Activated naive CD8-positive, alpha-beta T cell treated with anti-CD3 and anti-CD28 coated beads, Interleukin-2, amount 50 U/mL, for 24 hours (primary cell): ENCODE measurements around the gene ATP8B3.
A peak's percentile ranks its signal among the peaks of the same experiment; 100 is the strongest.

ENCODE experiments used
- ATAC-seq: fragments of 150-1000 bp; cut with Tn5 transposase; one replicate; pipeline ENCODE4 v1.10.0; 2021
- DNase-seq: peaks from one replicate; pipeline ENCODE4 v3.0.0; 2021
- H3K27ac Mint-ChIP-seq: one replicate; pipeline ENCODE4 v1.8.0; 2021; ENCODE audit warnings: mild to moderate bottlenecking, mixed read lengths
- H3K27me3 Mint-ChIP-seq: one replicate; pipeline ENCODE4 v1.8.0; 2021; ENCODE audit warnings: mixed read lengths
- H3K36me3 Mint-ChIP-seq: one replicate; pipeline ENCODE4 v1.8.0; 2021; ENCODE audit warnings: low read depth, mixed read lengths
- H3K4me1 Mint-ChIP-seq: one replicate; pipeline ENCODE4 v1.8.0; 2021; ENCODE audit warnings: mixed read lengths
- H3K4me3 Mint-ChIP-seq: one replicate; pipeline ENCODE4 v1.8.0; 2021; ENCODE audit warnings: mild to moderate bottlenecking, moderate library complexity, mixed read lengths
- H3K9me3 Mint-ChIP-seq: one replicate; pipeline ENCODE4 v1.8.0; 2021; ENCODE audit warnings: mixed read lengths

Gene ATP8B3

DNA sequence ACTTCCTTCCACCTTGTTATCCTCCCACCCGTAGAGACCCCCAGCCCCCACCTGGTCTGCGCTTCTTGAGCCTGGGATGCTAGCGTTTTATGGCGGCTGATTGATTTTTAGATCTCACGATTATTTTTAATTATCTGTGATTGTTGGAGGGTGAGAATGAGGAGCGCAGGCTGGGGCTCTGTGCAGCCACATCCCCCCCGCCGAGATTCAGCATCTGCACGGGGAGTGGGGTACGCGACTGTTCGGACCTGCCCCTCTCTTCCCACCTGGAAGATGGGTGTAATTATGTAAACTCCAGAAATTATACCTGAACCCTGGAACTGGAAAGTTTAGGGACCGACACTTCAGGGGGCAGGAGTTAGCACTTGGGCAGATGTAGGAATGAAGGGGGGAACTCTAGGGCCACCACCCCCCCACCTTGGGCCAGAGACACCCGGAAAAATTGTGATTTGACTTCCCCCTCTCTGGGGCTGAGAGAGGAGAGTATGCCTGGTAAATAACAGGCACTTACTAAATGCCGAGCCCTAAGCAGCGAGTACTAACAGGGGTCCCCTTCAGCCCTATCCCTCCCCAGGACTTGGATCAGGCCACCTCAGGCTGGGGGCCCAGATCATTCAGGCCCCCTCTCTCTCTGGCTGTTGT is 60.6 kb downstream of the ATP8B3 start:
- H3K9me3 Mint-ChIP-seq, result no peaks in the 10 kb centered on the region
- DNase-seq, result no peak
- peaks cover 52% of the 10 kb centered on the region for H3K27me3 Mint-ChIP-seq
- H3K36me3 Mint-ChIP-seq, result peaks cover 2% of the 10 kb centered on the region
- H3K27ac Mint-ChIP-seq, result no peak overlapping the region
- ATAC-seq, result no peak
- H3K4me3 Mint-ChIP-seq, result no peak overlapping the region
- H3K4me1 Mint-ChIP-seq, result peaks cover 21% of the 10 kb centered on the region

- Mint-ChIP-seq H3K9me3 (no peaks in the 10 kb centered on the region), H3K4me3 (no peak overlapping the region), H3K27me3 (peaks cover 48% of the 10 kb centered on the region), H3K27ac (no peak overlapping the region), H3K36me3 (peaks cover under 1% of the 10 kb centered on the region), H3K4me1 (peaks cover 20% of the 10 kb centered on the region)
- DNase-seq, result no peak
- no peak for ATAC-seq
Observed at GRCh38 chr19:1750343-1751021, 61.6 kb downstream of the ATP8B3 start.

DNA sequence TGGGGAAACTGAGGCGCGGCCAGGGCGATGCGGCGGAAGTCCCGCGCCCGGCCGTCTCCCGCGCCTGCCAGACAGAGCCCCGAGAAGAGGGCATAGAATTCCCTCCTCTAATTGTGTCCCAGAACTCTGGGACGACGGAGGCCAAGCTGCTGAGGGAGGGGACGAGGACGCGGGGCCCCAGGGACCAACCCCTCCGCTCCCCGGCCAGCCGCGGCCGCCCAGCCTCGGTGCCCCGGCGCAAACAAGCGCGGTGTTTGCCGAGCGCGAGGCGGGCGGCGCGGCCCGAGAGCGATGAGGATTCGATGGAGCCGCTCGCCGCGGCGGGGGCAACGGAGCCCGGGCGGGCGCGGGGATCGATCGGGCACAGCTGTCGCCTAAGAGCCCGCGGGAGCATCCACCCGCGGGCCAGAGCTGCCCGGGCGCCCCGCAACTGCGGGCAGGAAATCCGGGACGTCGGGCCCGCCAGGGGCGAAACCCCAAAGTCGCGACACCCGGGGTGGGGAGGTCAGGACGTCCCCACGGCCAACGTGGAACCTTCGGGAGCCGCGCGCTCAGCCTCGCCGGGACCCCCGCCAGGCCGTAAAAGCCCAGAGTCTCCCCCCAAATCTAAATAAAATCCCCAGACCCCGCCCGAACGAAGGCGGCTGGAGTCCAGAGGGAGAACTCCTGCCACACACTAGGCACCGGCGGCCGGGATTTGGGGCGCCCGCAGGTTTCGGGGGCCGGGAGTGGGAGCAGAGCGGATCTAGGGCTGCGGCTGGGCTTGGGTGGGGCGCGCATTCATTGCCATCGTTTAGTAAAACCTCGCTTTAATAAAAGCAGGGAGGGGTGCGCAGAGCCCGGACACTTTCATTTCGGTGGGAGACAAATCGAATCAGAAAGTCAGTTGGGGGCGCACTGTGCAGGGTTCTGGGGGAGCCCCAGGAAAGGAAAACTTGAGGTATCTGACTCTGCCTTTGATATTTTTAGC is 62.4 kb downstream of the ATP8B3 start:
- no peak overlapping the region for H3K27ac Mint-ChIP-seq
- no peak overlapping the region for H3K4me3 Mint-ChIP-seq
- ATAC-seq, result no peak

DNA sequence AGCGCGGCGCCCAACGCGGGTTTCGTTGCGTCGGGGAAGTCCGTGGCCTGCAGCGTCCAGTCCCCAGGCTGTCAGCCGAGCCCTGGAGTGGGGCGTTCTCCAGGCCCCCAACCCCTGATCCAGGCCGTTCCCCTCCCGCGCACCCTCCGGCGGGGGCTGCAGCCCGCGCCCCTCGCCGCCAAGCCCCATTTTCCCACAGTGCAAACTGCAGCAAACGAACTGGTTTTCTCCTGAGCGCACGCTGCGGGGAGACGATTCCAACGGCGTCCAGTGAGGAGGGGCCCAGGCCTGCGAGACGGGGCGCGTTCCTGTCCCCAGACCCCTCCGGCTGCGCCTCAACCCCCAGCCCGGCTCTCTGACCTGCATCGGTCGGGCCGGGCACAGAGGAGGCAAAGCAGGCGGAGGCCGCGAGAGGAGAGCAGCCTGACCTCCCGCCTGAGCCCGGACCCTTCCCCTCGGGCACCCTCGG is 63.2 kb downstream of the ATP8B3 start:
- H3K27me3 Mint-ChIP-seq, result peaks cover 49% of the 10 kb centered on the region
- no peaks in the 10 kb centered on the region for H3K9me3 Mint-ChIP-seq
- H3K4me3 Mint-ChIP-seq, result no peak overlapping the region
- DNase-seq (no peak), ATAC-seq (no peak)
- H3K4me1 Mint-ChIP-seq, result peaks cover 19% of the 10 kb centered on the region
- no peaks in the 10 kb centered on the region for H3K36me3 Mint-ChIP-seq
- H3K27ac Mint-ChIP-seq, result no peak overlapping the region

More for the DNA sequence above, 62.4 kb downstream of the ATP8B3 start:
- H3K4me1 Mint-ChIP-seq, result peaks cover 19% of the 10 kb centered on the region
- DNase-seq, result no peak
- no peaks in the 10 kb centered on the region for H3K36me3 Mint-ChIP-seq
- H3K27me3 Mint-ChIP-seq, result peaks cover 50% of the 10 kb centered on the region
- no peaks in the 10 kb centered on the region for H3K9me3 Mint-ChIP-seq

GRCh38 chr19:1748115-1748872 is 63.8 kb downstream of the ATP8B3 start:
- Mint-ChIP-seq H3K27ac (no peak overlapping the region), H3K27me3 (peaks cover 49% of the 10 kb centered on the region), H3K36me3 (no peaks in the 10 kb centered on the region), H3K4me1 (peaks cover 19% of the 10 kb centered on the region), H3K4me3 (no peak overlapping the region), H3K9me3 (no peaks in the 10 kb centered on the region)
- DNase-seq (no peak), ATAC-seq (no peak)

DNA sequence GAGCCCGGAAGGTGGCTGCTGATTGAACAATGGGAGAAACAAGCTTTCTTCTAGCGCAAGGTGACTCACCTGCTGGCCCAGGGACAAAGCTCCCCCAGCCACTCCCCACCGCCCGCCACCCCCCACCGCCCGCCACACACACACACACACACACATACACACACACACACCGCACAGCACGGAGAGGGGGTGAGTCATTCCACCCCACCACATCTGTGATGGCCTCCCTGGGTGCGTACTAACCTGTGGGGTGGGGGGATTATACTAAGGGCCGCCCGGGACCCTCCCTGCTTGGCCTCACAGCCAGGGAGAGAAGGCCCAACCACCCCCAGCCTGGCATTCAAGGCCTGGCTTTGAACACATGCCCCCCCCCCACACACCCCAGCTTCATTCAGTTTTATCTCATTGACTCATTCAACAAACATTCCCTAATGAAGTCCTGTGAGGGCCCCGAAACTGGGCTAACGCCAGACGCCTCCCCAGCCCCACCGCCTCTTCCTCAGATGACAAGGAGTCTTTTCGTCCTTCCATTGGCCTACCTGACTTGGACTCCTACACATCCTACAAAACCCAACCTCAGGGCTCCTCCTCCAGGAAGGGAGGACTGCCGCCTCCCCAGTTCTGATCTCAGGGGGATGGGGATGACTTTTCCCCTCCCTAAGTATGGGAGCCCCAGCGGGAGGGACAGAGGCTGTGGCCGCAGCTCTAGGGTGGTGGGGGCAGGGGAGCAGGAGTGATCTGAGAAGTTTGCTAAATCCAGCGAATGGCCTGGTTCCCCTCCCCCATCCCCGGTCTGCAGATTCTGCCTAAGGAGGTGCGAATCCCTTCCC is 64.6 kb downstream of the ATP8B3 start:
- Mint-ChIP-seq H3K27me3 (peaks cover 46% of the 10 kb centered on the region), H3K4me1 (peaks cover 18% of the 10 kb centered on the region), H3K27ac (no peak overlapping the region), H3K36me3 (no peaks in the 10 kb centered on the region), H3K9me3 (no peaks in the 10 kb centered on the region), H3K4me3 (no peak overlapping the region)
- ATAC-seq, result peak; percentile 77
- peak; percentile 61 for DNase-seq

DNA sequence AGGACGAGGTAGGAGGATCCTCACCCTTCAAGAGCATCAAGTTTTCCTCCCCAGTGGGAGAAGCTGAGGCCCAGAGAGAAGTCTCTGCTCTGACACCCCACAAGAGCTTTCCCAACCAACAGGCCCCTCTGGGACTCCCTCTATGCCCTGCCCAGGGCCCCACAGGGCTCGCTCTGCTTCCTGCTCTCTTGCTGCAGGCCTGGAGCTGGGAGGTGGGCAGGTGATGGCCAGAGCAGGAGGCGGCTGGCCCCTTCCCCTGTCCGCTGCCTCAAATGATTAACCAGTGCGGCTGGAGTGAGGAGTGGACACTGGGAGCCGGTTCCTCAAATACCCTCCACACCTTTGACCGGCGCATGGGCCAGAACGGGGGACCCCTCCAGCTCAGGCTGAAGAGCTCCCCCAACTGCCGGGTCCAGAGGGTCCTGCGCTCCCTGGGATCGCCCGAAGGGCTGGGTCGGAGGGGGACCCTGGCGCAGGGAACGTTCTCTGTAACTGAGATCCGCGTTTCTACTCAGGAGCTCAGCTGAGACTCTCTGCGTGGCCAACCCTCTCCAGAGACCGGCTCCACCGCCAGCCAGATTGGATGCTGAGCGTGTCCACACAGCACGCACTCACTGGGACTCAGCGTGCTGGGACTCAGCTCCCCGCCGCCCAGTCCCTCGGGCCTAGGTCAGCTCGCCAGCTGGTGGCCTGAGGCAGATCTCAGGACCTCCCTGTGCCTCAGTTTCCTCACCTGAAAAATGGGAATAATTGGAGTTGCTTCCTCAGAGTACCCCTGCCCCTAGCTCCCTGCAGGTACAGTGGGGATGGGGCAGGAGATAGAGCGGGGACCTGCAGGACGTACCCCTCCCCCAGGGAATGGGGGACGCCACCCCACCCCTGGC is 65.4 kb downstream of the ATP8B3 start:
- Mint-ChIP-seq H3K36me3 (no peaks in the 10 kb centered on the region), H3K4me3 (no peak overlapping the region), H3K27ac (no peak overlapping the region), H3K4me1 (peaks cover 18% of the 10 kb centered on the region), H3K9me3 (no peaks in the 10 kb centered on the region), H3K27me3 (peaks cover 40% of the 10 kb centered on the region)
- DNase-seq, result no peak
- no peak for ATAC-seq

- no peak overlapping the region for H3K4me3 Mint-ChIP-seq
Observed at GRCh38 chr19:1745589-1746031, 66.5 kb downstream of the ATP8B3 start.

DNA sequence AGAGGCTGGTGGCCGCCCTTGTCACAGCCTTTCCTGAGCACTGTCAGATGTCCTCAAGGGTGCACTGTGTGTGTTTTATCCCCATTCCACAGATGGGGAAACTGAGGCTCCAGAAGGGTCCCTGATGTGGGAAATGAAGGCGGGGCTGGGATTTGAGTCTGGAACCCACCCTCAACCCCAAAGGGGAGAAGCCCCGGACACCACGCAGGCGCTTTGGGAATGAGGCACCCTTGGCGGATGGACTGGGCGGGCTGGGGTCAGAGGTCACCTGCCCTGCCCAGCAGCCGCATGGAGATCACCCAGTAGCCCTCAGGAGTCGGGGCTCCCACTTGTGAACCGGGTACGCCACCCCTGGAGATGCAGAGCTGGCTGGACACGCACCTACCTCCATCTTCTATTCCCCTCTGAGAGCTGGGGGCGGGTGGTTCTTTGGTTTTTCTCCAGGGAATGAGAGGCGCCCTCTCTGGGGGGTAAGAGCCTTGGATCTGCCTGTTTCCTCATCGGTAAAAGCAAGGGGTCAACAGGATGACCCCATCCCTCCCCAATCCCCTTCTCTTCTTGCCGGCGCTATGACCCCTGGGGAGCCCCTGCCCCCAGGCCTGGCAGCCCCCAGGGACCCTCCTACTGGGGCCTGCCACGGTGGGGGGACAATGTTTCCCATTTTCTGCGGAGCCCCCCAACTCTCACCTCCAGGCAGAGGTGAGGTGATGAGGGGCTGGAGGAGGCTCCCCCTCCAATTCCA is 67.1 kb downstream of the ATP8B3 start:
- H3K27ac Mint-ChIP-seq, result no peak overlapping the region
- H3K36me3 Mint-ChIP-seq, result no peaks in the 10 kb centered on the region
- ATAC-seq (no peak), DNase-seq (no peak)
- H3K4me3 Mint-ChIP-seq, result no peak overlapping the region
- H3K4me1 Mint-ChIP-seq, result peaks cover 14% of the 10 kb centered on the region
- H3K9me3 Mint-ChIP-seq, result no peaks in the 10 kb centered on the region
- H3K27me3 Mint-ChIP-seq, result peaks cover 26% of the 10 kb centered on the region

More at GRCh38 chr19:1745589-1746031, 66.5 kb downstream of the ATP8B3 start:
- Mint-ChIP-seq H3K27ac (no peak overlapping the region), H3K36me3 (no peaks in the 10 kb centered on the region), H3K27me3 (peaks cover 32% of the 10 kb centered on the region), H3K4me1 (peaks cover 18% of the 10 kb centered on the region), H3K9me3 (no peaks in the 10 kb centered on the region)
- no peak for DNase-seq
- ATAC-seq, result no peak

DNA sequence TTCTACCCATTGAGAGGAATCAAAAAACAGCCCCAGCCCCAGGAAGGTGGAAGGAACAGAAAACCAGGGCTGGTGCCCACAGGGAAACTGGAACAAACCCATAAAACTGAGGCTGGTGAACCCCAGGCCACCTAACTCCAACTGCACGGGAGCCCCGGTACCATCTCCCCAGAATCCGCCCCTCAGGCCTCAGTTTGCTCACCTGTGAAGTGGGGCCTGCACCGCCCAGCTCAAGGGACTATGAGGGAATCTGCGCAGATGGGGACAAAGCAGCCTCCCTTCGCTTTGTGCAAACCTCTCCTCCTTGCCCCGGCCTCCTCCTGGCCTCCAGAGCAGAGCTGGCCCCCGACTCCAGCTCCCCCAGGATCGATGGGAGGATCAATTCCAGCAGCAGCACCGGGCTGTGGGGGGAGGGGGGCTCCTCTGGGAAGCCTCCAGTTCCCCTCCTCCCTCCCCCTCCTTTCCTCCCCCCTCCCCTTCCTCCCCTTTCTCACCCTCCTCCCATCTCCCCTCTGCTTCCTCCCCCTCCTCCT is 67.9 kb downstream of the ATP8B3 start:
- no peak overlapping the region for H3K27ac Mint-ChIP-seq

DNA sequence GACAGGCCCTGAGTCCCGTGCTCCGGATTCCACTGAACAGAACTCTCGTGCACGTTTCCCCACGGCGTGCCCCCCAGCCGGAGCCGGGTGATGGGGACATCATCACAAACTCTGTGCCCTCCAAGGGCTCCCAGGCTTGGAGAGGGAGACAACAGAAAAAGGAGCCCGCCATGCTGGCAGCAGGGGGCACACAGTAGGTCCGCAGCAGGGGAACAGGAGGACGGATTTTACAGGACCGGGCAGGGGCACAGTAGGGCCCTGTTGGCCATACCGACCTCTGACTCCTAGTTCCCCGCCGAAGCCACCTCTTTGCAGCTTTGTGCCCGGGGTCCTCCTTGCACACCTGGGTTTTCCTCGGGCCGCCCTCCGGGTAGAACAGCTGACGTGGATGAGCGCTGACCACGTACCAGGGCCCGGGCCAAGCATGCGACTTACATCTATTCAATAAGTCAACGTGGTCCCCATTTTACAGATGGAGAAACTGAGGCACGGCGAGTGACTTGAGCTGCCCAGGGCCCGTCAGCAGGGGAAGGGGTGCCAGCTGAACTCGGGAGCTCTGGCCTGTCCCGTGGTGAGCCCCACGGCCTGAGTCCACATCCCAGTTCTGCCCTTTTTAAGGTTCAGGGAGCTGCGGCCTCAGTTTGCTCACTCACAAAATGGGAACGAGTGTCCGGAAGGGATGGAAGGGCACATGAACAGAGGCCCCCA is 68.9 kb downstream of the ATP8B3 start:
- DNase-seq (no peak), ATAC-seq (no peak)
- Mint-ChIP-seq H3K36me3 (no peaks in the 10 kb centered on the region), H3K27me3 (peaks cover 25% of the 10 kb centered on the region), H3K27ac (no peak overlapping the region), H3K4me1 (peaks cover 13% of the 10 kb centered on the region), H3K9me3 (no peaks in the 10 kb centered on the region), H3K4me3 (no peak overlapping the region)

More for the DNA sequence above, 67.9 kb downstream of the ATP8B3 start:
- peaks cover 25% of the 10 kb centered on the region for H3K27me3 Mint-ChIP-seq
- H3K4me1 Mint-ChIP-seq, result peaks cover 13% of the 10 kb centered on the region
- H3K9me3 Mint-ChIP-seq, result no peaks in the 10 kb centered on the region
- no peaks in the 10 kb centered on the region for H3K36me3 Mint-ChIP-seq
- ATAC-seq, result no peak
- no peak for DNase-seq
- H3K4me3 Mint-ChIP-seq, result no peak overlapping the region
